ENCODE measurements around the gene PHKG1. TPM values are rescaled to one million over a fixed set of nuclear protein-coding genes. Genes with fewer than 3 reads are reported as not detected.

Gene PHKG1
- total and polyA plus RNA-seq, 10 of the 15 experiments (the other 5 are each of a cell fraction or from before 2014, with no cell fraction given) = 0.08 to 1.6 (median 0.44) TPM

DNA sequence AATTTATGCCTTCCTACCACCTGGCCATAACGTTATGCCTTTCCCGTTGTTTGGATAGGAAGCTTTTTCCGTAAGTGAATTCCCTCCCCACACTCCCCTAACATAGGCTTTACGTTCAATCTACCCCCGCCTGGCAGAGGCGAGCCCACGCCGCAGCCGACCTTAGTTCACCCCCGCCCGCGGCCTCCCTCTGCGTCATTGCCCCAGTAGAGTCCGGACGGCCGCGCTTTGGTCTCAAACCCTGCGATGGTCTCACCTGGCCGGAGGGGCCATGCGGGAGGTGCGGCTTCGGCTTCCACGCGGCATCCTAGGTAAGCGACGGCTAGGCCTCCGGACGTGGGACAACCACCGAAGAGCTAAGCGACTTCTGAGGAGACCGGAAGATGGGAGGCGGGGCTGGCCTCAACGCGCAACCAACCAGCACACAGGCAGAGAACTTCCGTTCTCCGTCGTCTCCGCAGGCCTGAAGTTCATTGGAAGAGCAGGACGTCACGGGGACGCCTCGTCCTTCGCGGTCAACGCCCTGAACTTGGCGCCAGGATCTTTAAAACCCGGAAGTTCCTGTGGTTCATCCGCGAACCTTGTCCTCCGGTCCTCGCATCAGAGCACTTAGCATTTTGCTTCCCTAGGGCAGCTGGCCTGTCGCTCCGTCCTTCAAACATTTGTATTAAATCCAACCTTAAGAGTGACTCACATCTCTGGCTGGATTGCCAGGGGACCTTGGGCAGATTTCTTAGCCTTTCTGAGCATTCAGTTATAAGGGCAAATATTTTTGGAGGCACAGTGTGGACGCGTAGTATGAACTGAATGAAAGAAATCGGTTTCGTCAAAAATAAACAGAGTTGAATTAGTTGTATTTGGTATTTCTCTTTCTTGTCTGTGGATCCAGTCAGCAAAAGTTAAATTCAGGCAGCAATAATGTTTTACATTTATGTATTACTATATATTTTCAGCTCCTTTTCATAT is 13.6 kb upstream of the PHKG1 start, which contains the start of gene CHCHD2 (continued):
- TF ChIP-seq EGR1 (IDR thresholded peaks at IDR 0.05; ENCODE audit: borderline replicate concordance in 1 of 2, low read depth in 2 of 2, low read length in 2 of 2) (peak in 1 of 2 experiments; percentile 24; a peak in 1 of 3 replicates), BCL11A (IDR thresholded peaks at IDR 0.05; ENCODE audit: low read depth, low read length) (no peak), CBFB (IDR thresholded peaks at IDR 0.05; ENCODE audit: low read depth) (peak; percentile 75), DPF2 (IDR thresholded peaks at IDR 0.05) (peak; percentile 94), SREBF2 (IDR thresholded peaks at IDR 0.05; ENCODE audit: low read length) (no peak), KAT2A (conservative IDR thresholded peaks at IDR 0.05; ENCODE audit: control insufficient read depth, low read depth, low read length) (no peak), BMI1 (IDR thresholded peaks at IDR 0.05; ENCODE audit: borderline replicate concordance) (no peak), TCF3 (IDR thresholded peaks at IDR 0.05; ENCODE audit: borderline replicate concordance, insufficient read depth, low read depth, low read length) (0 out of 2 replicates have a peak, but pooled peaks have one; percentile 26), HDAC6 (IDR thresholded peaks at IDR 0.05; ENCODE audit: unreplicated experiment) (no peak), NFIC (IDR thresholded peaks at IDR 0.05; ENCODE audit: low read depth, low read length) (no peak; the same call in 1 of the 2 replicates), ZZZ3 (IDR thresholded peaks at IDR 0.05; ENCODE audit: control insufficient read depth, insufficient read length, low read depth) (no peak), POLR2AphosphoS2 (IDR thresholded peaks at IDR 0.05; ENCODE audit: low read depth, low read length) (peak; percentile 86), NBN (IDR thresholded peaks at IDR 0.05) (peak; percentile 79), ETV6 (conservative IDR thresholded peaks at IDR 0.05 in 1 of 2, IDR thresholded peaks at IDR 0.05 in 1 of 2; ENCODE audit: borderline replicate concordance in 1 of 2, low read depth in 1 of 2) (no peak; a peak in 1 of 4 replicates), RAD51 (IDR thresholded peaks at IDR 0.05) (peak; percentile 72), PRDM15 (CRISPR knock-in tag; IDR thresholded peaks at IDR 0.05) (no peak), JUNB (IDR thresholded peaks at IDR 0.05) (no peak), HDAC2 (IDR thresholded peaks at IDR 0.05) (no peak; the same call in 1 of the 2 replicates), NRF1 (conservative IDR thresholded peaks at IDR 0.05; ENCODE audit: low read depth, low read length) (no peak), SMAD5 (IDR thresholded peaks at IDR 0.05; ENCODE audit: low read depth) (peak; percentile 62), EZH2 (IDR thresholded peaks at IDR 0.05; ENCODE audit: borderline replicate concordance, control insufficient read depth, low read depth, low read length) (no peak), POLR2A (IDR thresholded peaks at IDR 0.05; ENCODE audit: low read depth, low read length) (peak; percentile 96), CHD2 (IDR thresholded peaks at IDR 0.05; ENCODE audit: borderline replicate concordance, low read depth, low read length) (peak; percentile 91)
- TF ChIP-seq, protein P1, sequence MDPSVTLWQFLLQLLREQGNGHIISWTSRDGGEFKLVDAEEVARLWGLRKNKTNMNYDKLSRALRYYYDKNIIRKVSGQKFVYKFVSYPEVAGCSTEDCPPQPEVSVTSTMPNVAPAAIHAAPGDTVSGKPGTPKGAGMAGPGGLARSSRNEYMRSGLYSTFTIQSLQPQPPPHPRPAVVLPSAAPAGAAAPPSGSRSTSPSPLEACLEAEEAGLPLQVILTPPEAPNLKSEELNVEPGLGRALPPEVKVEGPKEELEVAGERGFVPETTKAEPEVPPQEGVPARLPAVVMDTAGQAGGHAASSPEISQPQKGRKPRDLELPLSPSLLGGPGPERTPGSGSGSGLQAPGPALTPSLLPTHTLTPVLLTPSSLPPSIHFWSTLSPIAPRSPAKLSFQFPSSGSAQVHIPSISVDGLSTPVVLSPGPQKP (IDR thresholded peaks at IDR 0.05; ENCODE audit: low read depth, low read length) = peak; percentile 77; the same call in 1 of the 2 replicates
- TF ChIP-seq, protein P2, sequence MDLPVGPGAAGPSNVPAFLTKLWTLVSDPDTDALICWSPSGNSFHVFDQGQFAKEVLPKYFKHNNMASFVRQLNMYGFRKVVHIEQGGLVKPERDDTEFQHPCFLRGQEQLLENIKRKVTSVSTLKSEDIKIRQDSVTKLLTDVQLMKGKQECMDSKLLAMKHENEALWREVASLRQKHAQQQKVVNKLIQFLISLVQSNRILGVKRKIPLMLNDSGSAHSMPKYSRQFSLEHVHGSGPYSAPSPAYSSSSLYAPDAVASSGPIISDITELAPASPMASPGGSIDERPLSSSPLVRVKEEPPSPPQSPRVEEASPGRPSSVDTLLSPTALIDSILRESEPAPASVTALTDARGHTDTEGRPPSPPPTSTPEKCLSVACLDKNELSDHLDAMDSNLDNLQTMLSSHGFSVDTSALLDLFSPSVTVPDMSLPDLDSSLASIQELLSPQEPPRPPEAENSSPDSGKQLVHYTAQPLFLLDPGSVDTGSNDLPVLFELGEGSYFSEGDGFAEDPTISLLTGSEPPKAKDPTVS (IDR thresholded peaks at IDR 0.05; ENCODE audit: low read depth, low read length) = no peak
